GM19023 (cell line): Measurements from ENCODE around the gene CYB5R3.
"Not testable (repeated sequence)": the region's sequence is repeated elsewhere in the genome, so short reads cannot be mapped to it uniquely, and the experiment has no call there.

Source experiments
- ATAC-seq: cut with Tn5 transposase; IDR thresholded peaks from one replicate; pipeline ENCODE4 v1.9.1; 2021; ENCODE audit warnings: mild to moderate bottlenecking, moderate library complexity; ENCODE audit not compliant: unreplicated experiment

CYB5R3 gene

GRCh38 chr22:42577141-42577540, 72.1 kb downstream of the CYB5R3 start:
- not testable (repeated sequence) for ATAC-seq

- not testable (repeated sequence) for ATAC-seq
Measured at GRCh38 chr22:42575996-42576574, 73.1 kb downstream of the CYB5R3 start.

GRCh38 chr22:42574468-42574867, 74.7 kb downstream of the CYB5R3 start:
- not testable (repeated sequence) for ATAC-seq

- ATAC-seq, result not testable (repeated sequence)
Measured at GRCh38 chr22:42574046-42574445, 75.1 kb downstream of the CYB5R3 start.

GRCh38 chr22:42571068-42571467, 78.1 kb downstream of the CYB5R3 start:
- not testable (repeated sequence) for ATAC-seq

GRCh38 chr22:42570580-42570979, 78.6 kb downstream of the CYB5R3 start:
- not testable (repeated sequence) for ATAC-seq

GRCh38 chr22:42567950-42568349, 81.2 kb downstream of the CYB5R3 start:
- ATAC-seq, result not testable (repeated sequence)
